Fibroblast of lung (primary cell): ENCODE measurements around the gene SCN5A. TPM values are rescaled to one million over a fixed set of nuclear protein-coding genes. Genes with fewer than 3 reads are reported as not detected.

ENCODE experiments used
- DNase-seq, 2 donors: peaks; one replicate each; pipeline versions ENCODE4 v3.0.0 to v3.0.0-alpha.2; 2010; ENCODE audit warnings: low read depth in 2 of 2
- H2AFZ ChIP-seq: 2 replicates; pipeline ENCODE4 v1.5.1; 2012; ENCODE audit warnings: low read length, control low read depth, inconsistent platforms
- H3K27ac ChIP-seq: 2 replicates; pipeline ENCODE4 v1.5.1; 2011; ENCODE audit warnings: low read length, control low read depth; ENCODE audit not compliant: insufficient read depth
- H3K27me3 ChIP-seq: 2 replicates; pipeline ENCODE4 v1.5.1; 2011; ENCODE audit warnings: mild to moderate bottlenecking, low read length; ENCODE audit not compliant: control insufficient read depth, insufficient read depth
- H3K36me3 ChIP-seq: 2 replicates; pipeline ENCODE4 v1.5.1; 2011; ENCODE audit warnings: low read length; ENCODE audit not compliant: control insufficient read depth, insufficient read depth
- H3K4me1 ChIP-seq: 2 replicates; pipeline ENCODE4 v1.5.1; 2011; ENCODE audit warnings: low read length; ENCODE audit not compliant: control insufficient read depth, insufficient read depth; ENCODE audit errors: extremely low read depth
- H3K4me2 ChIP-seq: 2 replicates; pipeline ENCODE4 v1.5.1; 2011; ENCODE audit warnings: low read length, control low read depth; ENCODE audit not compliant: insufficient read depth; ENCODE audit errors: extremely low read depth
- H3K4me3 ChIP-seq, 4 experiments: fragments of 200-600 bp in 1 of 4; sonication (generic) in 1 of 4; replicated peaks in 1 of 4; 2 replicates each; pipeline ENCODE4 v1.5.1; 2011 to 2016; ENCODE audit warnings: low read length in 4 of 4, low read depth in 3 of 4, mild to moderate bottlenecking in 3 of 4, control low read depth in 2 of 4, inconsistent platforms in 1 of 4, mixed read lengths in 1 of 4; ENCODE audit not compliant: insufficient read depth in 1 of 4; ENCODE audit errors: control extremely low read depth in 1 of 4
- H3K79me2 ChIP-seq: 2 replicates; pipeline ENCODE4 v1.5.1; 2012; ENCODE audit warnings: mild to moderate bottlenecking, low read length, inconsistent platforms; ENCODE audit not compliant: control insufficient read depth, insufficient read depth
- H3K9ac ChIP-seq: 2 replicates; pipeline ENCODE4 v1.5.1; 2011; ENCODE audit warnings: mild to moderate bottlenecking, low read length, control low read depth; ENCODE audit not compliant: insufficient read depth
- H3K9me3 ChIP-seq: 2 replicates; pipeline ENCODE4 v1.5.1; 2012; ENCODE audit warnings: low read depth, low read length; ENCODE audit not compliant: control insufficient read depth, insufficient read depth
- H4K20me1 ChIP-seq: 2 replicates; pipeline ENCODE4 v1.5.1; 2011; ENCODE audit warnings: low read length; ENCODE audit not compliant: control insufficient read depth, insufficient read depth; ENCODE audit errors: extremely low read depth
- CTCF ChIP-seq, 2 donors: IDR thresholded peaks in 1 of 2; conservative IDR thresholded peaks in 1 of 2; 1 replicate in 1 of 2; 2 replicates in 1 of 2; pipeline ENCODE4 v1.5.1; 2011 to 2012; ENCODE audit warnings: low read length in 2 of 2, control low read depth in 1 of 2, inconsistent platforms in 1 of 2, low read depth in 1 of 2, mild to moderate bottlenecking in 1 of 2
- EZH2 ChIP-seq: IDR thresholded peaks from 2 replicates; pipeline ENCODE4 v1.5.1; 2012; ENCODE audit warnings: low read length, control low read depth, mild to moderate bottlenecking; ENCODE audit errors: missing control alignments
- polyA plus RNA-seq, 2 donors: library from polyadenylated mRNA; depleted of rRNA in 1 of 2; stranded (reverse) in 1 of 2; unstranded in 1 of 2; fragments of >200 nt; gene quantifications; 2 replicates each; pipeline ENCODE4 v1.2.1, GENCODE V29; 2011 to 2012; ENCODE audit warnings: missing spikeins in 1 of 2
- total RNA-seq: library from RNA; depleted of rRNA; stranded (reverse); fragments of >200 nt; gene quantifications from 2 replicates; pipeline ENCODE4 v1.2.1, GENCODE V29; 2014

The SCN5A gene
- total and polyA plus RNA-seq, 2 donors (not counting 1 experiment from before 2014, with no cell fraction given) = 0.27 to 0.50 TPM

DNA sequence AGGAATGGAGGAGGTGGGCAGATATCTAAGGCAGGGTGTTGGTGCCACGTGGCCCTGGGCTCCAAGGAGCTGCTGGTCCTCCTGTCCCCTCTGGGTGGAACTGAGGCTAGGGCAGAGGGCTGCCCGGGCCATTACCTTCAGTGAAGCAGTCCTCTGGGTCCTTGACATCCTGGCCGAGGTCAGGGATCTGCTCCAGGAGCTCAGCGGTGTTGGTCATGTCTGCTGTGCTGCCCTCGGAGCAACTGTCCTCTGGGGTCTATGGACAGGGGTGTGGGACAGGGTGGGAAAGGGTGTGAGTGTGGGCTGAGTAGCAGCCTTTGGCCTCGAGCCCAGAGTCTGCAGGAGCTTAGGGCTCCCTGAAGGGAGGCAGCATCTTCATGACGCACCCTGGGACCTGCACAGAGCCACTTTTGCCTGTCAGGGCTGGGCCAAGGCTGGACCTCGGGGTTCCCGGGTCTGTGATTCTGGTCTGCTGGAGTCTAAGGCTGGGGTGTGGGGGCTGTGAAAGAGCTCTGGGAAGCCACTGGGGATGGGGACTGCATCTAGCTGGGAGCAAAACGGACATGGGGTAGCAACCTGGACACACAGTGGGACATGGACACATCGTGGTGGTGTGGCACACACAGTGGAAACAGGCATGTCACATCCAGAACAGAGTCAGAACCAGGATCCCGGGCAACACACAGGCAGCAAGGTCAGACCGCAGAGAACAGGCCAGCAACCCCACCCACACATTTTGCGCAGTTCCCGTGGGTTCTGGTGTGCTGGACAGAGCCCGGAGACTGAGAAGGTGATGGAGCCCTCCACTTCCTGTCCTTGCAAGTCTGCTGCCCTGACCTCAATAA, 72.7 kb downstream of the SCN5A start:
- Histone ChIP-seq H4K20me1 (no peaks in the 10 kb centered on the region), H3K9me3 (no peaks in the 10 kb centered on the region), H3K27me3 (no peaks in the 10 kb centered on the region), H3K4me3 (no peak overlapping the region), H3K9ac (no peak overlapping the region), H3K4me2 (no peak overlapping the region), H3K79me2 (no peaks in the 10 kb centered on the region), H3K27ac (no peak overlapping the region), H2AFZ (no peak overlapping the region), H3K36me3 (no peaks in the 10 kb centered on the region), H3K4me1 (no peaks in the 10 kb centered on the region)
- DNase-seq = no peak
- TF ChIP-seq EZH2 = no peak
- no peak for TF ChIP-seq CTCF (conservative IDR thresholded peaks at IDR 0.05 in 1 of 2, IDR thresholded peaks at IDR 0.05 in 1 of 2; ENCODE audit: low read depth in 1 of 2, low read length in 2 of 2)

GRCh38 chr3:38576131-38576525, 73.4 kb downstream of the SCN5A start:
- Histone ChIP-seq H3K4me3 (no peak overlapping the region), H3K4me2 (no peak overlapping the region), H3K4me1 (no peaks in the 10 kb centered on the region)

More at GRCh38 chr3:38576131-38576525, 73.4 kb downstream of the SCN5A start:
- no peak for TF ChIP-seq CTCF (conservative IDR thresholded peaks at IDR 0.05 in 1 of 2, IDR thresholded peaks at IDR 0.05 in 1 of 2; ENCODE audit: low read depth in 1 of 2, low read length in 2 of 2)
- TF ChIP-seq EZH2 = no peak
- Histone ChIP-seq H3K27me3 (no peaks in the 10 kb centered on the region), H3K9me3 (no peaks in the 10 kb centered on the region), H3K36me3 (no peaks in the 10 kb centered on the region), H3K9ac (no peak overlapping the region), H3K27ac (no peak overlapping the region), H4K20me1 (no peaks in the 10 kb centered on the region), H3K79me2 (no peaks in the 10 kb centered on the region), H2AFZ (no peak overlapping the region)
- DNase-seq = no peak
